BJ (cell line): ENCODE data around the gene NAPG. TPM values are rescaled to one million over a fixed set of nuclear protein-coding genes. Genes with fewer than 3 reads are reported as not detected.

Experiments used
- CTCF ChIA-PET: fragments of 350-600 bp; formaldehyde crosslinking; extraction: SDS; loops from one replicate; lab custom pipeline; 2021; ENCODE audit warnings: antibody characterized with exemption, inconsistent platforms; lab: Yijun Ruan, JAX
- POLR2A ChIA-PET: fragments of 300-600 bp; sonication (Branson Sonifier 250); formaldehyde crosslinking; extraction: SDS; loops from one replicate; lab custom pipeline; 2021; ENCODE audit warnings: antibody characterized with exemption; lab: Charles Lee
- DNase-seq: peaks from one replicate; pipeline ENCODE4 v3.0.0-alpha.2; 2011; ENCODE audit warnings: low read depth
- H3K27me3 ChIP-seq: 2 replicates; pipeline ENCODE4 v1.6.0; 2011; ENCODE audit warnings: low read length; ENCODE audit not compliant: control insufficient read depth, insufficient read depth
- H3K36me3 ChIP-seq: 2 replicates; pipeline ENCODE4 v1.5.1; 2011; ENCODE audit warnings: low read length; ENCODE audit not compliant: control insufficient read depth, insufficient read depth
- H3K4me3 ChIP-seq: 2 replicates; pipeline ENCODE4 v1.5.1; 2011; ENCODE audit warnings: low read depth, mild to moderate bottlenecking, control low read depth, low read length
- CTCF ChIP-seq: IDR thresholded peaks from 2 replicates; pipeline ENCODE4 v1.5.1; 2011; ENCODE audit warnings: low read depth, mild to moderate bottlenecking, control low read depth, inconsistent platforms, low read length, moderate library complexity; ENCODE audit not compliant: insufficient read depth
- polyA plus RNA-seq: library from polyadenylated mRNA; depleted of rRNA; stranded (reverse); fragments of >200 nt; gene quantifications from 2 replicates; pipeline ENCODE4 v1.2.3, GENCODE V29; 2011

NAPG gene
- polyA plus RNA-seq, 1 experiment, result 15.4 TPM

DNA sequence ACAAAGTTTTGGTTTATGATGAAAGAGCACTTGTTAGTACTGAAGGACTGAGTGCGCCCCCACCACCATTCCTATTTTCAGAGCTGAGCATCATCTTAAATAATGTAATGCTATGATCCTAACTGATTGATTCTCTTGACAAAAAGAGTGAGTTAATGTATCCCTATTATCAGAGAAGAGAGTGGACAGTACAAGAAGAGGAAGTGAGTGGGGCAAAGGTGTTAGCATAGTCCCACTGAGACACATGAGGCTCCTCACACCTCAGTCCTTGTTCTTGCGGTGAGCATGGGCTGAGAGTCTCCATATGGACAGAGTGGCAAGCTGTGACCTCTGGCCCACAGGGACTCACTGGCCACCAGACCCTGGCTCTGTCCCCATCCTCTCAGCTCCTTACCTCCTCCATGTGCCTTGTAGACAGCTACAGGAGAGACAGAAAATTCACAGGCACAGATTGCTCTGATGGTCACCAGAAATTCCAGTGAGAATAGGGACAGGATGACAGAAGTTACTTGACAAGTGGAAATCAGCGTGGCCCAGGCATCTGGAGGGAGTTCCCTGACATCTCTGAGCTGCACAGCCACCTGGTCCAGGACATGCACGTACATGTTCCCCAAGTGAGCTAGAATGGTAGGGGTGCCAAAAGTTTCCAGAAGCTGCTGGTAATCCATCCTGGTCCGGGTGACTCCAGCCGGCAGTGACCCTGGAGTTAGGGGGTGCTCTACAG, 32.6 kb downstream of the NAPG start:
- DNase-seq, result no peak

GRCh38 chr18:10558967-10559298, 33.1 kb downstream of the NAPG start:
- no peak for DNase-seq
- Histone ChIP-seq H3K36me3 (peaks cover 7% of the 10 kb centered on the region), H3K4me3 (no peak overlapping the region), H3K27me3 (no peaks in the 10 kb centered on the region)
- CTCF ChIA-PET, result interaction anchor here (0.5 to 6.1 kb wide), 6 partner anchors 10 to 1011 kb away, joined by 3 to 38 read pairs (median 6); no protein-coding TSS in a partner anchor
- no peak for TF ChIP-seq CTCF
- POLR2A ChIA-PET, result no interaction called here

More for the DNA sequence above, 32.6 kb downstream of the NAPG start:
- CTCF ChIA-PET, result interaction anchor here (1.1 to 6.1 kb wide), 5 partner anchors 9 to 1012 kb away, joined by 3 to 38 read pairs (median 6); no protein-coding TSS in a partner anchor
- POLR2A ChIA-PET, result no interaction called here
- Histone ChIP-seq H3K27me3 (no peaks in the 10 kb centered on the region), H3K4me3 (no peak overlapping the region), H3K36me3 (peaks cover 8% of the 10 kb centered on the region)
- TF ChIP-seq CTCF, result no peak

DNA sequence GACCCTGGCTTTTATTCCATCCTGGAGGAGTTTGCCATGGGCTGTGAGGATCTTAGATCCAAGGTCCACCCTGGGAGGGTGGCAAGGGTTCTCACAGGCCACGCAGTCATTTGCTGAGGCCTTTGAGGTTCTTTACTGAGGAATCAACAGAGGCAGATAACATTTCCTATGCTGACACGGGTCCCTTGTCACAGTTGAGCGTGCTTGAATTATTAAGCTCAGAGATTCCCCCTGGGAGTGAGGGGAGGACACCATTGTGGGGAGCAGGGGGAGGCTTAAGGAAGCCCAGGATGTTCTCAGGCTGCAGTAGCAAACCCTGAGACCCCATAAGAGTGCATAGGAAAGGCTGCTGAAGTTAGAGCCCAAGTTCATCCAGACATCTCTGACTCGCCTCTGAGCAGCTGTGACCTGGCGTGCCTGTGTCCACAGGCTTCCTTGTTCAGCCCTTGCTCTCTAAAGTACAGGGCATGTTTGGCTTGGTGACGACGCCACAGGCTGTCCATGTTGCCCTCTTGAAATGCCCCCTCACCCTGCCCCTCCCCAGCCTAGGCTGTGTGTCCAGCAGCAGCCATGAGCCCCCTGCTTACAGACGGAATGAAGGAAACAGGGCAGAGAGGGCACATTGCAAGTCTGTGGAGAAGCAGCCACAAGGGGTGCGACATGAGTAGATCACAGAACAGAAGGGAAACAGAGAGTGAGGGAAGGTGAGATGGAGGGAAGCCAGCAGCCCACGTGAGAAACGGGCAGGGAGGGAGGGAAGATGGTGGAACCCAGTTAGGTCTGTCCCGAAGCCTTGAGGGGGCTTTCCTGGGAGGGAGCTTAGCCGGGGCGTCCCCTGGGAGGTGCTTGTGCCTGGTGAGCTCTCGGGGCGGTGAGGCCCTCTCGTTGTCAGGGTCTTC, 34.0 kb downstream of the NAPG start:
- CTCF ChIA-PET, result interaction anchor here (0.5 to 6.1 kb wide), 25 partner anchors 8 to 1010 kb away, joined by 3 to 38 read pairs (median 5); no protein-coding TSS in a partner anchor
- no peaks in the 10 kb centered on the region for H3K27me3 ChIP-seq
- POLR2A ChIA-PET, result no interaction called here
- H3K4me3 ChIP-seq, result no peak overlapping the region
- TF ChIP-seq CTCF, result no peak
- no peak for DNase-seq
- H3K36me3 ChIP-seq, result peaks cover 2% of the 10 kb centered on the region

- DNase-seq, result no peak
- no peak overlapping the region for H3K4me3 ChIP-seq
- peaks cover 2% of the 10 kb centered on the region for H3K36me3 ChIP-seq
- TF ChIP-seq CTCF, result peak; percentile 81
- CTCF ChIA-PET, result interaction anchor here (0.6 to 6.1 kb wide), 24 partner anchors 9 to 1010 kb away, joined by 3 to 38 read pairs (median 5); no protein-coding TSS in a partner anchor
- H3K27me3 ChIP-seq, result no peaks in the 10 kb centered on the region
- POLR2A ChIA-PET, result interaction anchor here (0.7 kb wide), 1 partner anchor 502 kb away, joined by 3 read pairs; no protein-coding TSS in a partner anchor
Measured at GRCh38 chr18:10560452-10561045, 34.7 kb downstream of the NAPG start.
